Erythroblast (primary cell): ENCODE data around the gene ECE1.

Source experiments
- GATA1 ChIP-seq: IDR thresholded peaks from 2 replicates; pipeline ENCODE4 v1.6.1; 2011; ENCODE audit warnings: low read depth, mild to moderate bottlenecking, control low read depth, low read length, moderate library complexity
- POLR2A ChIP-seq: IDR thresholded peaks from 2 replicates; pipeline ENCODE4 v1.6.1; 2011; ENCODE audit warnings: mild to moderate bottlenecking, low read length

GRCh38 chr1:21314743-21315396 lies 24.6 kb upstream of the ECE1 start:
- TF ChIP-seq POLR2A (no peak), GATA1 (no peak)
